ENCODE measurements around the gene SLC28A1.

GRCh38 chr15:84983294-84983693, 98.8 kb downstream of the SLC28A1 start:
- TF ChIP-seq CTCF (IDR thresholded peaks at IDR 0.05): no peak
- TF ChIP-seq POLR2A (IDR thresholded peaks at IDR 0.05): no peak
- TF ChIP-seq EP300 (IDR thresholded peaks at IDR 0.05): no peak
